ENCODE results near the gene PIGK. TPM values are rescaled to one million over a fixed set of nuclear protein-coding genes. Genes with fewer than 3 reads are reported as not detected.
"Not testable (repeated sequence)": the region's sequence is repeated elsewhere in the genome, so short reads cannot be mapped to it uniquely, and the experiment has no call there.

Gene PIGK
- total and polyA plus RNA-seq, 9 donors, result 20.0 to 34.5 (median 23.9) TPM

GRCh38 chr1:77202751-77203150 is 16.5 kb downstream of the PIGK start:
- Histone ChIP-seq H3K27ac (ENCODE audit: low read length) (no peak overlapping the region), H3K4me1 (ENCODE audit: control insufficient read depth, insufficient read depth, low read length) (no peaks in the 10 kb centered on the region), H3K36me3 (ENCODE audit: control insufficient read depth, insufficient read depth, low read length) (no peaks in the 10 kb centered on the region), H3K9me3 (replicated peaks; ENCODE audit: control insufficient read depth, low read depth, low read length) (no peaks in the 10 kb centered on the region), H3K4me3 (ENCODE audit: low read length) (no peak overlapping the region), H3K27me3 (ENCODE audit: control insufficient read depth, insufficient read depth, low read length) (no peaks in the 10 kb centered on the region)
- no peak for DNase-seq
- WGBS (ENCODE audit: insufficient coverage), result no CpG with 5 or more reads among the region's 3 CpGs

GRCh38 chr1:77200806-77201205 is 18.4 kb downstream of the PIGK start:
- no peak for DNase-seq
- H3K4me3 ChIP-seq (ENCODE audit: low read length), result no peak overlapping the region
- H3K4me1 ChIP-seq (ENCODE audit: control insufficient read depth, insufficient read depth, low read length), result no peaks in the 10 kb centered on the region
- no peaks in the 10 kb centered on the region for H3K36me3 ChIP-seq (ENCODE audit: control insufficient read depth, insufficient read depth, low read length)
- no peaks in the 10 kb centered on the region for H3K9me3 ChIP-seq (replicated peaks; ENCODE audit: control insufficient read depth, low read depth, low read length)
- no peaks in the 10 kb centered on the region for H3K27me3 ChIP-seq (ENCODE audit: control insufficient read depth, insufficient read depth, low read length)
- WGBS (ENCODE audit: insufficient coverage), result no CpG with 5 or more reads among the region's 2 CpGs
- H3K27ac ChIP-seq (ENCODE audit: low read length), result no peak overlapping the region

- DNase-seq, result no peak
- Histone ChIP-seq H3K4me3 (ENCODE audit: low read length) (no peak overlapping the region), H3K36me3 (ENCODE audit: control insufficient read depth, insufficient read depth, low read length) (no peaks in the 10 kb centered on the region), H3K4me1 (ENCODE audit: control insufficient read depth, insufficient read depth, low read length) (no peaks in the 10 kb centered on the region), H3K27me3 (ENCODE audit: control insufficient read depth, insufficient read depth, low read length) (no peaks in the 10 kb centered on the region), H3K9me3 (replicated peaks; ENCODE audit: control insufficient read depth, low read depth, low read length) (no peaks in the 10 kb centered on the region), H3K27ac (ENCODE audit: low read length) (no peak overlapping the region)
Observed at GRCh38 chr1:77200293-77200692, 18.9 kb downstream of the PIGK start.

- Histone ChIP-seq H3K36me3 (ENCODE audit: control insufficient read depth, insufficient read depth, low read length) (peaks cover 2% of the 10 kb centered on the region), H3K27me3 (ENCODE audit: control insufficient read depth, insufficient read depth, low read length) (no peaks in the 10 kb centered on the region), H3K4me1 (ENCODE audit: control insufficient read depth, insufficient read depth, low read length) (no peaks in the 10 kb centered on the region), H3K27ac (ENCODE audit: low read length) (no peak overlapping the region), H3K9me3 (replicated peaks; ENCODE audit: control insufficient read depth, low read depth, low read length) (no peaks in the 10 kb centered on the region), H3K4me3 (ENCODE audit: low read length) (no peak overlapping the region)
- no peak for DNase-seq
- no CpG with 5 or more reads among the region's 3 CpGs for WGBS (ENCODE audit: insufficient coverage)
Observed at GRCh38 chr1:77197351-77197750, 21.9 kb downstream of the PIGK start.

- no peak for DNase-seq
- Histone ChIP-seq H3K9me3 (replicated peaks; ENCODE audit: control insufficient read depth, low read depth, low read length) (no peaks in the 10 kb centered on the region), H3K4me3 (ENCODE audit: low read length) (no peak overlapping the region), H3K27me3 (ENCODE audit: control insufficient read depth, insufficient read depth, low read length) (no peaks in the 10 kb centered on the region), H3K36me3 (ENCODE audit: control insufficient read depth, insufficient read depth, low read length) (peaks cover 2% of the 10 kb centered on the region), H3K4me1 (ENCODE audit: control insufficient read depth, insufficient read depth, low read length) (no peaks in the 10 kb centered on the region), H3K27ac (ENCODE audit: low read length) (no peak overlapping the region)
Observed at GRCh38 chr1:77193951-77194350, 25.3 kb downstream of the PIGK start.

- Histone ChIP-seq H3K4me1 (ENCODE audit: control insufficient read depth, insufficient read depth, low read length) (no peaks in the 10 kb centered on the region), H3K27ac (ENCODE audit: low read length) (no peak overlapping the region), H3K4me3 (ENCODE audit: low read length) (no peak overlapping the region), H3K36me3 (ENCODE audit: control insufficient read depth, insufficient read depth, low read length) (no peaks in the 10 kb centered on the region), H3K9me3 (replicated peaks; ENCODE audit: control insufficient read depth, low read depth, low read length) (no peaks in the 10 kb centered on the region), H3K27me3 (ENCODE audit: control insufficient read depth, insufficient read depth, low read length) (no peaks in the 10 kb centered on the region)
- 100% methylated on average over 1 of the region's 4 CpGs for WGBS (ENCODE audit: insufficient coverage)
- DNase-seq, result no peak
Observed at GRCh38 chr1:77188770-77189169, 30.5 kb downstream of the PIGK start.

- not testable (repeated sequence) for H3K36me3 ChIP-seq (ENCODE audit: control insufficient read depth, insufficient read depth, low read length); H3K4me1 ChIP-seq (ENCODE audit: control insufficient read depth, insufficient read depth, low read length); H3K27me3 ChIP-seq (ENCODE audit: control insufficient read depth, insufficient read depth, low read length); H3K9me3 ChIP-seq (replicated peaks; ENCODE audit: control insufficient read depth, low read depth, low read length); H3K4me3 ChIP-seq (ENCODE audit: low read length); DNase-seq; H3K27ac ChIP-seq (ENCODE audit: low read length)
- WGBS (ENCODE audit: insufficient coverage), result 90% methylated on average over 4 of the region's 4 CpGs
Observed at GRCh38 chr1:77186907-77187306, 32.3 kb downstream of the PIGK start.

- WGBS (ENCODE audit: insufficient coverage), result no CpG with 5 or more reads among the region's 2 CpGs
Observed at GRCh38 chr1:77182083-77182482, 37.1 kb downstream of the PIGK start.

GRCh38 chr1:77179632-77180031 is 39.6 kb downstream of the PIGK start:
- H3K4me1 ChIP-seq (ENCODE audit: control insufficient read depth, insufficient read depth, low read length), result no peaks in the 10 kb centered on the region
- no peak for DNase-seq
- H3K9me3 ChIP-seq (replicated peaks; ENCODE audit: control insufficient read depth, low read depth, low read length), result peaks cover 15% of the 10 kb centered on the region
- no peaks in the 10 kb centered on the region for H3K36me3 ChIP-seq (ENCODE audit: control insufficient read depth, insufficient read depth, low read length)
- H3K27me3 ChIP-seq (ENCODE audit: control insufficient read depth, insufficient read depth, low read length), result no peaks in the 10 kb centered on the region
- WGBS (ENCODE audit: insufficient coverage), result no CpG with 5 or more reads among the region's 1 CpG
- H3K4me3 ChIP-seq (ENCODE audit: low read length), result no peak overlapping the region
- no peak overlapping the region for H3K27ac ChIP-seq (ENCODE audit: low read length)

More at GRCh38 chr1:77182083-77182482, 37.1 kb downstream of the PIGK start:
- Histone ChIP-seq H3K36me3 (ENCODE audit: control insufficient read depth, insufficient read depth, low read length) (no peaks in the 10 kb centered on the region), H3K4me3 (ENCODE audit: low read length) (no peak overlapping the region), H3K27me3 (ENCODE audit: control insufficient read depth, insufficient read depth, low read length) (no peaks in the 10 kb centered on the region), H3K27ac (ENCODE audit: low read length) (no peak overlapping the region), H3K4me1 (ENCODE audit: control insufficient read depth, insufficient read depth, low read length) (no peaks in the 10 kb centered on the region), H3K9me3 (replicated peaks; ENCODE audit: control insufficient read depth, low read depth, low read length) (peaks cover 8% of the 10 kb centered on the region)
- no peak for DNase-seq

GRCh38 chr1:77175230-77175844 is 43.9 kb downstream of the PIGK start:
- Histone ChIP-seq H3K4me3 (ENCODE audit: low read length) (no peak overlapping the region), H3K27me3 (ENCODE audit: control insufficient read depth, insufficient read depth, low read length) (no peaks in the 10 kb centered on the region), H3K27ac (ENCODE audit: low read length) (no peak overlapping the region), H3K4me1 (ENCODE audit: control insufficient read depth, insufficient read depth, low read length) (no peaks in the 10 kb centered on the region), H3K36me3 (ENCODE audit: control insufficient read depth, insufficient read depth, low read length) (no peaks in the 10 kb centered on the region), H3K9me3 (replicated peaks; ENCODE audit: control insufficient read depth, low read depth, low read length) (peaks cover 28% of the 10 kb centered on the region)
- DNase-seq, result no peak
- 100% methylated on average over 1 of the region's 3 CpGs for WGBS (ENCODE audit: insufficient coverage)

GRCh38 chr1:77170687-77171086 is 48.5 kb downstream of the PIGK start:
- Histone ChIP-seq H3K4me3 (ENCODE audit: low read length) (no peak overlapping the region), H3K27me3 (ENCODE audit: control insufficient read depth, insufficient read depth, low read length) (no peaks in the 10 kb centered on the region), H3K9me3 (replicated peaks; ENCODE audit: control insufficient read depth, low read depth, low read length) (peaks cover 15% of the 10 kb centered on the region), H3K36me3 (ENCODE audit: control insufficient read depth, insufficient read depth, low read length) (no peaks in the 10 kb centered on the region), H3K4me1 (ENCODE audit: control insufficient read depth, insufficient read depth, low read length) (no peaks in the 10 kb centered on the region), H3K27ac (ENCODE audit: low read length) (no peak overlapping the region)
- DNase-seq, result peak; percentile 72
- no CpG with 5 or more reads among the region's 2 CpGs for WGBS (ENCODE audit: insufficient coverage)
